ENCODE measurements around the gene FXYD1. TPM values are rescaled to one million over a fixed set of nuclear protein-coding genes. Genes with fewer than 3 reads are reported as not detected.

The FXYD1 gene
- total and polyA plus RNA-seq, 2 of the 8 experiments (the other 6 are each of a cell fraction or from before 2014, with no cell fraction given) = 1.6 to 8.1 TPM

DNA sequence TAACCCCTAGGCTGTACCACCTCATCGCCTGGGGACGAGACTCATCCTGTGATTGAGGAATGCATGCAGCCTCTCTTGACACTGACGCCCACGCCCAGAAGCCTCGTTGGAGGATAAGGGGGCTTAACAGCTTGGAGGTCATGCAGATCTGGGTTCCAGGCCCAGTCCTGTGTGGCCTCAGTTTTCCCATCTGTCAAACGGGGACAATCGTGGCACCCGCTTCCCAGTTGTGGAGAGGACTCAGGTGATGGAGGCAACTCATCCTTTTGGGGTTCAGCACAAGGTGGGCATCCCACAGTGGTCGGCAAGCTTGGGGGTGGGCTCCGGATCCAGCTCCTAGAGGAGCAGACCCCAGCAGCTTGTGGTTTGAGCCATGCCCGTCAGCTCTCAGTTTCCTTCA, 2.4 kb upstream of the FXYD1 start:
- H2BK120ac ChIP-seq (replicated peaks; ENCODE audit: low read depth, low read length) = no peak overlapping the region
- 83% methylated on average over 11 of the region's 11 CpGs; no CpG with 5 or more reads in 1 of the 2 experiments for WGBS, 2 experiments (ENCODE audit: extremely low coverage in 1 of 2, insufficient coverage in 1 of 2, insufficient read length in 1 of 2, insufficient replicate concordance in 2 of 2, low coverage in 1 of 2, low lambda C conversion rate in 2 of 2, missing lambda C conversion rate in 1 of 2)
- peaks cover 0 to 3% (median 1%) of the 10 kb centered on the region in 4 experiments; a peak in 3 of 7 replicates for H3K27me3 ChIP-seq (replicated peaks in 1 of 4; ENCODE audit: control insufficient read depth in 3 of 4, extremely low read depth in 1 of 4, insufficient read depth in 3 of 4, low read length in 3 of 4)
- no peak for DNase-seq (ENCODE audit: low read depth in 1 of 2, low spot score in 2 of 2)
- no peak overlapping the region for H4K5ac ChIP-seq (ENCODE audit: insufficient read length, low read depth, low read length)
- CTCF ChIA-PET (ENCODE audit: partially characterized antibody) = interaction anchor here (0.6 to 10.2 kb wide), 44 partner anchors 9 to 725 kb away, joined by 3 to 154 read pairs (median 5); partner anchors contain the start of genes FXYD3, FXYD5 and HPN
- no peak overlapping the region for H3K4ac ChIP-seq (replicated peaks; ENCODE audit: insufficient read length, low read depth, low read length)
- no peak overlapping the region for H2BK15ac ChIP-seq (ENCODE audit: low read length)
- no peak overlapping the region for H4K91ac ChIP-seq (replicated peaks; ENCODE audit: insufficient read length, low read length)
- H3K9me3 ChIP-seq (ENCODE audit: insufficient read depth in 2 of 2, low read depth in 1 of 2, low read length in 1 of 2) = no peaks in the 10 kb centered on the region
- H3K36me3 ChIP-seq (ENCODE audit: control insufficient read depth in 2 of 4, insufficient read depth in 4 of 4, low read length in 3 of 4) = no peaks in the 10 kb centered on the region
- H3K4me3 ChIP-seq (ENCODE audit: extremely low read depth in 1 of 4, insufficient read depth in 2 of 4, low read depth in 3 of 4, low read length in 4 of 4) = no peak overlapping the region
- H3K56ac ChIP-seq (replicated peaks; ENCODE audit: insufficient read length, low read depth, low read length) = no peak overlapping the region
- peaks cover 3 to 23% (median 18%) of the 10 kb centered on the region in 4 experiments; a peak in 6 of 7 replicates for H3K4me1 ChIP-seq (replicated peaks in 1 of 4; ENCODE audit: control insufficient read depth in 3 of 4, insufficient read depth in 4 of 4, low read length in 3 of 4)
- H3K23me2 ChIP-seq (ENCODE audit: low read depth, low read length) = peaks cover 6% of the 10 kb centered on the region
- no peak overlapping the region for H4K8ac ChIP-seq (ENCODE audit: extremely low read depth, insufficient read depth, low read length)
- H3K23ac ChIP-seq (ENCODE audit: insufficient read length) = no peak overlapping the region
- H3K4me2 ChIP-seq (ENCODE audit: insufficient read depth in 1 of 2, low read depth in 2 of 2, low read length in 2 of 2) = no peak overlapping the region
- no peaks in the 10 kb centered on the region for H4K20me1 ChIP-seq (replicated peaks in 1 of 2; ENCODE audit: control insufficient read depth in 1 of 2, insufficient read depth in 2 of 2, low read length in 2 of 2)
- no peak overlapping the region for H2AK5ac ChIP-seq (ENCODE audit: low read depth, low read length)
- no peak overlapping the region for H2BK20ac ChIP-seq (ENCODE audit: low read length)
- POLR2A ChIA-PET (ENCODE audit: partially characterized antibody) = interaction anchor here (0.9 to 2.8 kb wide), 15 partner anchors 10 to 92 kb away, joined by 3 to 9 read pairs (median 3); no protein-coding TSS in a partner anchor
- no peak overlapping the region for H3K18ac ChIP-seq (ENCODE audit: extremely low read depth, low read length)
- H3K9ac ChIP-seq (replicated peaks in 1 of 4; ENCODE audit: extremely low read depth in 1 of 4, low read depth in 3 of 4, low read length in 3 of 4) = no peak overlapping the region
- H3K79me1 ChIP-seq (ENCODE audit: low read depth, low read length) = no peaks in the 10 kb centered on the region
- H3K79me2 ChIP-seq (ENCODE audit: control insufficient read depth in 1 of 2, insufficient read depth in 2 of 2, low read length in 2 of 2) = no peaks in the 10 kb centered on the region
- no peak overlapping the region for H3K27ac ChIP-seq (ENCODE audit: low read depth, low read length)
- no peak overlapping the region for H3K14ac ChIP-seq (ENCODE audit: insufficient read length)
- no peak for FAIRE-seq
- no peak overlapping the region for H2AFZ ChIP-seq (ENCODE audit: low read length)
- no peak overlapping the region for H2BK5ac ChIP-seq (ENCODE audit: low read depth, low read length)
- no peak overlapping the region for H2BK12ac ChIP-seq (ENCODE audit: low read depth, low read length)
- TF ChIP-seq JUN (IDR thresholded peaks at IDR 0.05; ENCODE audit: low read depth, low read length) (no peak), PHF8 (conservative IDR thresholded peaks at IDR 0.05; ENCODE audit: low read depth, low read length) (no peak), ZNF274 (IDR thresholded peaks at IDR 0.05; ENCODE audit: borderline replicate concordance, extremely low read depth, low read length) (no peak), RNF2 (IDR thresholded peaks at IDR 0.05; ENCODE audit: borderline replicate concordance, low read depth, low read length, missing control alignments, poor library complexity, severe bottlenecking) (no peak), POLR2AphosphoS5 (IDR thresholded peaks at IDR 0.05; ENCODE audit: low read depth, low read length) (no peak), EZH2 (IDR thresholded peaks at IDR 0.05; ENCODE audit: low read depth, low read length, severe bottlenecking) (no peak), SIX5 (IDR thresholded peaks at IDR 0.05; ENCODE audit: low read depth, low read length) (no peak)
- TF ChIP-seq, protein P1, sequence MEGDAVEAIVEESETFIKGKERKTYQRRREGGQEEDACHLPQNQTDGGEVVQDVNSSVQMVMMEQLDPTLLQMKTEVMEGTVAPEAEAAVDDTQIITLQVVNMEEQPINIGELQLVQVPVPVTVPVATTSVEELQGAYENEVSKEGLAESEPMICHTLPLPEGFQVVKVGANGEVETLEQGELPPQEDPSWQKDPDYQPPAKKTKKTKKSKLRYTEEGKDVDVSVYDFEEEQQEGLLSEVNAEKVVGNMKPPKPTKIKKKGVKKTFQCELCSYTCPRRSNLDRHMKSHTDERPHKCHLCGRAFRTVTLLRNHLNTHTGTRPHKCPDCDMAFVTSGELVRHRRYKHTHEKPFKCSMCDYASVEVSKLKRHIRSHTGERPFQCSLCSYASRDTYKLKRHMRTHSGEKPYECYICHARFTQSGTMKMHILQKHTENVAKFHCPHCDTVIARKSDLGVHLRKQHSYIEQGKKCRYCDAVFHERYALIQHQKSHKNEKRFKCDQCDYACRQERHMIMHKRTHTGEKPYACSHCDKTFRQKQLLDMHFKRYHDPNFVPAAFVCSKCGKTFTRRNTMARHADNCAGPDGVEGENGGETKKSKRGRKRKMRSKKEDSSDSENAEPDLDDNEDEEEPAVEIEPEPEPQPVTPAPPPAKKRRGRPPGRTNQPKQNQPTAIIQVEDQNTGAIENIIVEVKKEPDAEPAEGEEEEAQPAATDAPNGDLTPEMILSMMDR (IDR thresholded peaks at IDR 0.05; ENCODE audit: control extremely low read depth in 1 of 3, insufficient read depth in 1 of 3, low read depth in 1 of 3, low read length in 3 of 3) = no peak
- TF ChIP-seq, protein P2, sequence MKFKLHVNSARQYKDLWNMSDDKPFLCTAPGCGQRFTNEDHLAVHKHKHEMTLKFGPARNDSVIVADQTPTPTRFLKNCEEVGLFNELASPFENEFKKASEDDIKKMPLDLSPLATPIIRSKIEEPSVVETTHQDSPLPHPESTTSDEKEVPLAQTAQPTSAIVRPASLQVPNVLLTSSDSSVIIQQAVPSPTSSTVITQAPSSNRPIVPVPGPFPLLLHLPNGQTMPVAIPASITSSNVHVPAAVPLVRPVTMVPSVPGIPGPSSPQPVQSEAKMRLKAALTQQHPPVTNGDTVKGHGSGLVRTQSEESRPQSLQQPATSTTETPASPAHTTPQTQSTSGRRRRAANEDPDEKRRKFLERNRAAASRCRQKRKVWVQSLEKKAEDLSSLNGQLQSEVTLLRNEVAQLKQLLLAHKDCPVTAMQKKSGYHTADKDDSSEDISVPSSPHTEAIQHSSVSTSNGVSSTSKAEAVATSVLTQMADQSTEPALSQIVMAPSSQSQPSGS (IDR thresholded peaks at IDR 0.05; ENCODE audit: low read length) = no peak

Measured in H1 (cell line).